Caki2 (cell line): ENCODE data around the gene ACSBG1. TPM values are rescaled to one million over a fixed set of nuclear protein-coding genes. Genes with fewer than 3 reads are reported as not detected.

Experiments used
- DNase-seq: peaks from one replicate; pipeline ENCODE4 v3.0.0-alpha.2; 2015; ENCODE audit warnings: low read depth
- in situ Hi-C: cut with HindIII; loops from 2 replicates; pipeline ENCODE4 v1.10.0; 2016; ENCODE audit warnings: low sequenced_read_pairs, low pct_unique_long_range_greater_than_20kb, mixed read lengths
- total RNA-seq: library from RNA; depleted of rRNA; stranded (reverse); fragments of >200 nt; shearing (Covaris generic); gene quantifications from 2 replicates; pipeline ENCODE4 v1.2.3, GENCODE V29; 2014; ENCODE audit warnings: low replicate concordance

The ACSBG1 gene
- total RNA-seq, 1 experiment from 2014 or later: not detected

GRCh38 chr15:78208887-78209645 lies 25.3 kb downstream of the ACSBG1 start:
- no peak for DNase-seq
- in situ Hi-C loops: no loop called here

GRCh38 chr15:78208341-78208844 lies 26.0 kb downstream of the ACSBG1 start:
- no peak for DNase-seq
- in situ Hi-C loops: no loop called here

GRCh38 chr15:78207641-78208340 lies 26.6 kb downstream of the ACSBG1 start:
- no peak for DNase-seq
- in situ Hi-C loops: no loop called here

- no peak for DNase-seq
- in situ Hi-C loops: no loop called here
These were observed 27.3 kb downstream of the ACSBG1 start for GRCh38 chr15:78207110-78207458.

GRCh38 chr15:78206326-78207109 lies 27.8 kb downstream of the ACSBG1 start:
- DNase-seq: no peak
- in situ Hi-C loops: no loop called here

- in situ Hi-C loops: no loop called here
These were observed 28.5 kb downstream of the ACSBG1 start for GRCh38 chr15:78205856-78206255.

GRCh38 chr15:78205337-78205736 lies 29.0 kb downstream of the ACSBG1 start:
- in situ Hi-C loops: no loop called here
- DNase-seq: no peak

More at GRCh38 chr15:78205856-78206255, 28.5 kb downstream of the ACSBG1 start:
- no peak for DNase-seq

GRCh38 chr15:78204351-78205309 lies 29.7 kb downstream of the ACSBG1 start:
- DNase-seq: no peak
- in situ Hi-C loops: no loop called here

- in situ Hi-C loops: no loop called here
- DNase-seq: no peak
These were observed 30.8 kb downstream of the ACSBG1 start for GRCh38 chr15:78203346-78204225.

- DNase-seq: no peak
- in situ Hi-C loops: no loop called here
These were observed 32.8 kb downstream of the ACSBG1 start for GRCh38 chr15:78201281-78202190.

GRCh38 chr15:78200276-78200930 lies 34.0 kb downstream of the ACSBG1 start:
- no peak for DNase-seq
- in situ Hi-C loops: no loop called here

GRCh38 chr15:78197632-78198031 lies 36.7 kb downstream of the ACSBG1 start:
- in situ Hi-C loops: no loop called here
- no peak for DNase-seq

GRCh38 chr15:78195735-78196201 lies 38.6 kb downstream of the ACSBG1 start:
- DNase-seq: peak; percentile 28
- in situ Hi-C loops: no loop called here

- in situ Hi-C loops: no loop called here
These were observed 39.8 kb downstream of the ACSBG1 start for GRCh38 chr15:78194568-78194925.

GRCh38 chr15:78193731-78194567 lies 40.4 kb downstream of the ACSBG1 start:
- DNase-seq: no peak
- in situ Hi-C loops: no loop called here

More at GRCh38 chr15:78194568-78194925, 39.8 kb downstream of the ACSBG1 start:
- DNase-seq: no peak
